H1 (cell line): ENCODE data around the gene PARG. TPM values are rescaled to one million over a fixed set of nuclear protein-coding genes. Genes with fewer than 3 reads are reported as not detected.
"Not testable (repeated sequence)": the region's sequence is repeated elsewhere in the genome, so short reads cannot be mapped to it uniquely, and the experiment has no call there.

Experiments
- CTCF ChIA-PET: fragments of 300-600 bp; sonication (Branson Sonifier 250); formaldehyde crosslinking; loops from one replicate; lab custom pipeline; 2021; ENCODE audit not compliant: partially characterized antibody; lab: Charles Lee
- POLR2A ChIA-PET: fragments of 300-600 bp; sonication (Branson Sonifier 250); formaldehyde crosslinking; loops from one replicate; lab custom pipeline; 2021; ENCODE audit warnings: inconsistent platforms; ENCODE audit not compliant: partially characterized antibody; lab: Charles Lee
- DNase-seq, 2 experiments: peaks; one replicate each; pipeline versions ENCODE4 v3.0.0 to v3.0.0-alpha.2; 2010 to 2022; ENCODE audit warnings: low spot score in 2 of 2, low read depth in 1 of 2, mixed read lengths in 1 of 2
- FAIRE-seq: peaks from 2 replicates; lab custom pipeline; 2011; peaks lifted over from hg19 to GRCh38; lab: Jason Lieb, UNC
- H2AFZ ChIP-seq: 2 replicates; pipeline ENCODE4 v1.8.1; 2012; ENCODE audit warnings: low read length, inconsistent platforms
- H2AK5ac ChIP-seq: 2 replicates; pipeline ENCODE4 v1.6.1; 2013; ENCODE audit warnings: low read depth, low read length
- H2BK120ac ChIP-seq: replicated peaks from 2 replicates; pipeline ENCODE3; 2013; ENCODE audit warnings: low read depth, low read length, inconsistent platforms
- H2BK12ac ChIP-seq: 2 replicates; pipeline ENCODE4 v1.6.1; 2013; ENCODE audit warnings: low read depth, low read length
- H2BK15ac ChIP-seq: 2 replicates; pipeline ENCODE4 v1.6.1; 2013; ENCODE audit warnings: low read length
- H2BK20ac ChIP-seq: 2 replicates; pipeline ENCODE4 v1.6.1; 2013; ENCODE audit warnings: low read length
- H2BK5ac ChIP-seq: 2 replicates; pipeline ENCODE4 v1.6.1; 2013; ENCODE audit warnings: low read depth, low read length
- H3K14ac ChIP-seq: 2 replicates; pipeline ENCODE4 v1.6.1; 2013; ENCODE audit warnings: inconsistent platforms; ENCODE audit not compliant: insufficient read length
- H3K18ac ChIP-seq: 2 replicates; pipeline ENCODE4 v1.6.1; 2013; ENCODE audit warnings: low read length; ENCODE audit errors: extremely low read depth
- H3K23ac ChIP-seq: 2 replicates; pipeline ENCODE4 v1.6.1; 2013; ENCODE audit warnings: inconsistent platforms; ENCODE audit not compliant: insufficient read length
- H3K23me2 ChIP-seq: 2 replicates; pipeline ENCODE4 v1.6.1; 2013; ENCODE audit warnings: low read depth, low read length
- H3K27ac ChIP-seq: 2 replicates; pipeline ENCODE4 v1.6.1; 2011; ENCODE audit warnings: low read depth, low read length, inconsistent platforms
- H3K27me3 ChIP-seq, 4 experiments: replicated peaks in 1 of 4; 1 replicate in 1 of 4; 2 replicates in 3 of 4; pipeline versions ENCODE4 v1.6.1 to v1.8.1; 2011 to 2013; ENCODE audit warnings: low read length in 3 of 4, mild to moderate bottlenecking in 3 of 4, inconsistent platforms in 2 of 4, mixed read lengths in 2 of 4, moderate library complexity in 1 of 4; ENCODE audit not compliant: control insufficient read depth in 3 of 4, insufficient read depth in 3 of 4; ENCODE audit errors: extremely low read depth in 1 of 4
- H3K36me3 ChIP-seq, 4 experiments: 2 replicates each; pipeline versions ENCODE4 v1.6.1 to v1.8.1; 2011 to 2013; ENCODE audit warnings: mild to moderate bottlenecking in 4 of 4, low read length in 3 of 4, moderate library complexity in 2 of 4, control low read depth in 1 of 4, inconsistent platforms in 1 of 4; ENCODE audit not compliant: insufficient read depth in 4 of 4, control insufficient read depth in 2 of 4
- H3K4ac ChIP-seq: replicated peaks from 2 replicates; pipeline ENCODE3; 2013; ENCODE audit warnings: low read length, low read depth, mixed read lengths, inconsistent platforms; ENCODE audit not compliant: insufficient read length
- H3K4me1 ChIP-seq, 4 experiments: replicated peaks in 1 of 4; 1 replicate in 1 of 4; 2 replicates in 3 of 4; pipeline versions ENCODE4 v1.6.1 to v1.8.1; 2011 to 2013; ENCODE audit warnings: low read length in 3 of 4, inconsistent platforms in 2 of 4, mixed read lengths in 1 of 4; ENCODE audit not compliant: insufficient read depth in 4 of 4, control insufficient read depth in 3 of 4
- H3K4me2 ChIP-seq, 2 experiments: 2 replicates each; pipeline versions ENCODE4 v1.6.1 to v1.8.1; 2011 to 2013; ENCODE audit warnings: low read depth in 2 of 2, low read length in 2 of 2, control low read depth in 1 of 2, inconsistent platforms in 1 of 2, mild to moderate bottlenecking in 1 of 2; ENCODE audit not compliant: insufficient read depth in 1 of 2
- H3K4me3 ChIP-seq, 4 experiments: fragments of 200-600, 300-600 bp in 1 of 4; sonication (generic), shearing (Covaris generic), sonication (Bioruptor Twin) in 1 of 4; 2 replicates each; pipeline versions ENCODE4 v1.5.1 to v1.8.1; 2011 to 2016; ENCODE audit warnings: low read length in 4 of 4, low read depth in 3 of 4, control low read depth in 2 of 4, inconsistent platforms in 2 of 4, mild to moderate bottlenecking in 2 of 4, mixed read lengths in 1 of 4, moderate library complexity in 1 of 4; ENCODE audit not compliant: insufficient read depth in 2 of 4; ENCODE audit errors: extremely low read depth in 1 of 4
- H3K56ac ChIP-seq: replicated peaks from 2 replicates; pipeline ENCODE3; 2013; ENCODE audit warnings: low read depth, mild to moderate bottlenecking, mixed read lengths, low read length, inconsistent platforms; ENCODE audit not compliant: insufficient read length
- H3K79me1 ChIP-seq: 2 replicates; pipeline ENCODE4 v1.6.1; 2013; ENCODE audit warnings: low read depth, low read length, control low read depth
- H3K79me2 ChIP-seq, 2 experiments: 2 replicates each; pipeline versions ENCODE4 v1.6.1 to v1.8.1; 2012 to 2013; ENCODE audit warnings: low read length in 2 of 2, mild to moderate bottlenecking in 2 of 2, inconsistent platforms in 1 of 2; ENCODE audit not compliant: insufficient read depth in 2 of 2, control insufficient read depth in 1 of 2
- H3K9ac ChIP-seq, 4 experiments: replicated peaks in 1 of 4; 1 replicate in 1 of 4; 2 replicates in 3 of 4; pipeline versions ENCODE4 v1.6.1 to v1.8.1; 2011 to 2013; ENCODE audit warnings: low read depth in 3 of 4, low read length in 3 of 4, control low read depth in 2 of 4, mild to moderate bottlenecking in 2 of 4, moderate library complexity in 2 of 4, inconsistent platforms in 1 of 4; ENCODE audit errors: extremely low read depth in 1 of 4
- H3K9me3 ChIP-seq, 2 experiments: 2 replicates each; pipeline versions ENCODE4 v1.6.1 to v1.8.1; 2012 to 2013; ENCODE audit warnings: mild to moderate bottlenecking in 2 of 2, moderate library complexity in 2 of 2, control low read depth in 1 of 2, inconsistent platforms in 1 of 2, low read depth in 1 of 2, low read length in 1 of 2, mixed read lengths in 1 of 2; ENCODE audit not compliant: insufficient read depth in 2 of 2
- H4K20me1 ChIP-seq, 2 experiments: replicated peaks in 1 of 2; 2 replicates each; pipeline versions ENCODE3 to v1.8.1; 2011 to 2013; ENCODE audit warnings: inconsistent platforms in 2 of 2, low read length in 2 of 2, mild to moderate bottlenecking in 1 of 2; ENCODE audit not compliant: insufficient read depth in 2 of 2, control insufficient read depth in 1 of 2
- H4K5ac ChIP-seq: 2 replicates; pipeline ENCODE4 v1.6.1; 2013; ENCODE audit warnings: low read length, low read depth, mixed read lengths, inconsistent platforms; ENCODE audit not compliant: insufficient read length
- H4K8ac ChIP-seq: 2 replicates; pipeline ENCODE4 v1.8.0; 2013; ENCODE audit warnings: mild to moderate bottlenecking, moderate library complexity, low read length, inconsistent platforms; ENCODE audit not compliant: insufficient read depth; ENCODE audit errors: extremely low read depth
- H4K91ac ChIP-seq: replicated peaks from 2 replicates; pipeline ENCODE3; 2013; ENCODE audit warnings: low read length, mixed read lengths, inconsistent platforms; ENCODE audit not compliant: insufficient read length
- WGBS, 2 experiments: shearing (Covaris generic) in 1 of 2; methylation state at CpG; one replicate each; pipeline versions ENCODE4 v1.1.6 to v1.1.7; 2013 to 2015; ENCODE audit warnings: low lambda C conversion rate in 2 of 2, mixed read lengths in 2 of 2, inconsistent platforms in 1 of 2, low coverage in 1 of 2, missing lambda C conversion rate in 1 of 2; ENCODE audit not compliant: insufficient replicate concordance in 2 of 2, insufficient coverage in 1 of 2, insufficient read length in 1 of 2; ENCODE audit errors: extremely low coverage in 1 of 2, missing lambda C conversion rate in 1 of 2; 5-methylcytosine and 5-hydroxymethylcytosine counted together
- polyA plus RNA-seq, 7 experiments: library from polyadenylated mRNA; depleted of rRNA in 3 of 7; stranded (reverse) in 5 of 7; unstranded in 2 of 7; fragments of >200 nt in 5 of 7; fragments of 200-250 nt in 2 of 7; gene quantifications; 1 replicate in 5 of 7; 2 replicates in 1 of 7; 4 replicates in 1 of 7; pipeline versions ENCODE4 v1.2.1 to v1.2.3, GENCODE V29; 2011 to 2013; ENCODE audit warnings: missing spikeins in 2 of 7, mixed read lengths in 2 of 7
- total RNA-seq: library from RNA; stranded (reverse); fragmentation: NEBNext Ultra II Directional; extraction: Animal tissue kit (Norgen Biotek cat#: 25700); gene quantifications from 2 replicates; pipeline ENCODE4 v1.2.1, GENCODE V29; 2021

PARG gene
- total and polyA plus RNA-seq, 2 of the 8 experiments (the other 6 are each of a cell fraction or from before 2014, with no cell fraction given) = 13.3 to 56.2 TPM

DNA sequence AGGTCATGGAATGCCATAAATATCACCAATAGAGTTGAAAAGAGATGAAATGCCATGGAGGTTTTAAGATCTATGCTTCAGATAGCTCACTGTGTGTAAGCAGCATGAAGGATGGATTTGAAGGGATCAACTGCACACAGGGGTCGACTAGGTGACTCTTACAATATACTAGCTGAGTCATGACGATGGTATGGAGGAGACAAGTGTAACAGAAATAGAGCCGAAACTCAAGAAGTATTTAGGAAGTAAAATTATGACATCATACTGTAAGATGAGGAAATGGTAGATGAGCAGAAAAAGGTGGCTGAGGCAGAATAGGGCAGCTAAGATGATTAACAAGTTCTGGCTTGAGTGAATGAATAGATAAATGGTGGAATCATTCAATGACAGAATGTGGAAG is 38.0 kb downstream of the PARG start:
- H3K9me3 ChIP-seq, H4K20me1 ChIP-seq, H3K18ac ChIP-seq, H2BK20ac ChIP-seq, POLR2A ChIA-PET, H3K4me3 ChIP-seq, H2AFZ ChIP-seq, H4K5ac ChIP-seq, H2BK12ac ChIP-seq, H3K4me2 ChIP-seq, H2BK15ac ChIP-seq, H4K91ac ChIP-seq, CTCF ChIA-PET, H3K9ac ChIP-seq, H2AK5ac ChIP-seq, H3K79me2 ChIP-seq, H3K23me2 ChIP-seq, H3K23ac ChIP-seq, H3K4ac ChIP-seq, H3K27me3 ChIP-seq, H3K4me1 ChIP-seq, H3K14ac ChIP-seq, H3K27ac ChIP-seq, H2BK120ac ChIP-seq, H3K36me3 ChIP-seq, FAIRE-seq, DNase-seq, H3K79me1 ChIP-seq, H2BK5ac ChIP-seq, H3K56ac ChIP-seq, H4K8ac ChIP-seq: not testable (repeated sequence)
- WGBS, 2 experiments = 68% methylated on average over 3 of the region's 3 CpGs; no CpG with 5 or more reads in 1 of the 2 experiments

- POLR2A ChIA-PET, H3K4ac ChIP-seq, H3K23ac ChIP-seq, H3K14ac ChIP-seq, H3K27ac ChIP-seq, H3K4me3 ChIP-seq, H3K18ac ChIP-seq, DNase-seq, H2BK5ac ChIP-seq, H3K9ac ChIP-seq, H3K9me3 ChIP-seq, H3K4me2 ChIP-seq, H3K79me1 ChIP-seq, H3K36me3 ChIP-seq, H4K8ac ChIP-seq, FAIRE-seq, H3K23me2 ChIP-seq, CTCF ChIA-PET, H2AFZ ChIP-seq, H3K27me3 ChIP-seq, H2BK20ac ChIP-seq, H3K4me1 ChIP-seq, H3K56ac ChIP-seq, H4K20me1 ChIP-seq, H2BK120ac ChIP-seq, H2AK5ac ChIP-seq, H4K91ac ChIP-seq, H2BK15ac ChIP-seq, H2BK12ac ChIP-seq, H4K5ac ChIP-seq, H3K79me2 ChIP-seq: not testable (repeated sequence)
- WGBS, 2 experiments = 85% methylated on average over 2 of the region's 3 CpGs; no CpG with 5 or more reads in 1 of the 2 experiments
Measured at GRCh38 chr10:49900406-49900805, 41.4 kb downstream of the PARG start.
